H9 (cell line): ENCODE results near the gene MARCHF10. TPM values are rescaled to one million over a fixed set of nuclear protein-coding genes. Genes with fewer than 3 reads are reported as not detected.

Source experiments
- DNase-seq: peaks from one replicate; pipeline ENCODE4 v3.0.0-alpha.2; 2017
- H2AFZ ChIP-seq: one replicate; pipeline ENCODE4 v1.6.1; 2013; ENCODE audit warnings: mild to moderate bottlenecking, low read length, control low read depth, moderate library complexity
- H2AK5ac ChIP-seq: 2 replicates; pipeline ENCODE4 v1.6.1; 2013; ENCODE audit warnings: low read length, control low read depth, mixed read lengths; ENCODE audit not compliant: insufficient read length
- H2BK120ac ChIP-seq: one replicate; pipeline ENCODE4 v1.6.1; 2013; ENCODE audit warnings: low read depth, mild to moderate bottlenecking, low read length, control low read depth, inconsistent platforms; ENCODE audit not compliant: poor library complexity, severe bottlenecking
- H2BK12ac ChIP-seq: 2 replicates; pipeline ENCODE4 v1.6.1; 2013; ENCODE audit warnings: low read length, control low read depth, mixed read lengths, low read depth; ENCODE audit not compliant: insufficient read length
- H2BK15ac ChIP-seq: 2 replicates; pipeline ENCODE4 v1.6.1; 2013; ENCODE audit warnings: low read depth, low read length, control low read depth
- H2BK20ac ChIP-seq: one replicate; pipeline ENCODE4 v1.6.1; 2013; ENCODE audit warnings: low read depth, mild to moderate bottlenecking, low read length, control low read depth, inconsistent platforms; ENCODE audit not compliant: poor library complexity, severe bottlenecking
- H2BK5ac ChIP-seq: 2 replicates; pipeline ENCODE4 v1.6.1; 2013; ENCODE audit warnings: low read length, control low read depth, mixed read lengths; ENCODE audit not compliant: insufficient read length
- H3K14ac ChIP-seq: 2 replicates; pipeline ENCODE4 v1.6.1; 2013; ENCODE audit warnings: low read length, control low read depth; ENCODE audit not compliant: insufficient read depth
- H3K18ac ChIP-seq: 2 replicates; pipeline ENCODE4 v1.6.1; 2013; ENCODE audit warnings: low read depth, mild to moderate bottlenecking, mixed read lengths, low read length, control low read depth; ENCODE audit not compliant: insufficient read length
- H3K23ac ChIP-seq: 2 replicates; pipeline ENCODE4 v1.6.1; 2013; ENCODE audit warnings: low read length, control low read depth, mixed read lengths, low read depth; ENCODE audit not compliant: insufficient read length
- H3K23me2 ChIP-seq: 2 replicates; pipeline ENCODE4 v1.6.1; 2013; ENCODE audit warnings: low read depth, mild to moderate bottlenecking, mixed read lengths, low read length, control low read depth; ENCODE audit not compliant: insufficient read length, poor library complexity, severe bottlenecking
- H3K27ac ChIP-seq: 2 replicates; pipeline ENCODE4 v1.5.1; 2013; ENCODE audit warnings: low read length, control low read depth, mixed read lengths, low read depth; ENCODE audit not compliant: insufficient read length
- H3K27me3 ChIP-seq: 2 replicates; pipeline ENCODE4 v1.6.1; 2013; ENCODE audit warnings: low read length, control low read depth, inconsistent platforms; ENCODE audit not compliant: insufficient read depth
- H3K4ac ChIP-seq: 2 replicates; pipeline ENCODE4 v1.6.1; 2013; ENCODE audit warnings: low read depth, mild to moderate bottlenecking, control low read depth, inconsistent platforms, low read length, moderate library complexity
- H3K4me1 ChIP-seq: 2 replicates; pipeline ENCODE4 v1.6.1; 2013; ENCODE audit warnings: low read length, control low read depth, inconsistent platforms; ENCODE audit not compliant: insufficient read depth
- H3K4me2 ChIP-seq: 2 replicates; pipeline ENCODE4 v1.6.1; 2013; ENCODE audit warnings: low read length, control low read depth, mixed read lengths; ENCODE audit not compliant: insufficient read length, insufficient read depth
- H3K56ac ChIP-seq: 2 replicates; pipeline ENCODE4 v1.6.1; 2013; ENCODE audit warnings: low read depth, mild to moderate bottlenecking, mixed read lengths, low read length, control low read depth; ENCODE audit not compliant: insufficient read length
- H3K79me1 ChIP-seq: 2 replicates; pipeline ENCODE4 v1.6.1; 2013; ENCODE audit warnings: low read depth, mild to moderate bottlenecking, moderate library complexity, low read length, control low read depth, inconsistent platforms; ENCODE audit not compliant: insufficient read depth, poor library complexity, severe bottlenecking
- H3K79me2 ChIP-seq: 2 replicates; pipeline ENCODE4 v1.6.1; 2013; ENCODE audit warnings: low read length, control low read depth, inconsistent platforms; ENCODE audit not compliant: insufficient read depth
- H3K9ac ChIP-seq: 2 replicates; pipeline ENCODE4 v1.6.1; 2013; ENCODE audit warnings: low read length, control low read depth, mixed read lengths; ENCODE audit not compliant: insufficient read length; ENCODE audit errors: extremely low read depth
- H3K9me3 ChIP-seq: one replicate; pipeline ENCODE4 v1.6.1; 2013; ENCODE audit warnings: low read depth, low read length, inconsistent platforms; ENCODE audit not compliant: control insufficient read depth
- H3T11ph ChIP-seq: one replicate; pipeline ENCODE4 v1.6.1; 2013; ENCODE audit warnings: mild to moderate bottlenecking, low read length, control low read depth, inconsistent platforms
- H4K20me1 ChIP-seq: one replicate; pipeline ENCODE4 v1.6.1; 2013; ENCODE audit not compliant: control insufficient read depth, insufficient read length, insufficient read depth
- H4K5ac ChIP-seq: 2 replicates; pipeline ENCODE4 v1.6.1; 2013; ENCODE audit warnings: low read depth, mild to moderate bottlenecking, mixed read lengths, low read length, control low read depth; ENCODE audit not compliant: insufficient read length
- H4K8ac ChIP-seq: replicated peaks from 2 replicates; pipeline ENCODE4 v1.6.1; 2013; ENCODE audit warnings: low read length, control low read depth, mixed read lengths, low read depth; ENCODE audit not compliant: insufficient read length
- H4K91ac ChIP-seq: 2 replicates; pipeline ENCODE4 v1.6.1; 2013; ENCODE audit warnings: low read depth, mild to moderate bottlenecking, moderate library complexity, mixed read lengths, low read length, control low read depth; ENCODE audit not compliant: insufficient read length
- H3K27ac Mint-ChIP-seq, 3 experiments: 2 replicates in 2 of 3; 3 replicates in 1 of 3; pipeline ENCODE4 v1.8.0; 2020 to 2021; ENCODE audit warnings: mixed read lengths in 3 of 3, mild to moderate bottlenecking in 1 of 3, moderate library complexity in 1 of 3
- H3K27me3 Mint-ChIP-seq: 2 replicates; pipeline ENCODE4 v1.8.0; 2021; ENCODE audit warnings: low read depth, mild to moderate bottlenecking, moderate library complexity, mixed read lengths
- H3K36me3 Mint-ChIP-seq, 3 experiments: 2 replicates in 2 of 3; 3 replicates in 1 of 3; pipeline ENCODE4 v1.8.0; 2020 to 2021; ENCODE audit warnings: low read depth in 3 of 3, mixed read lengths in 3 of 3; ENCODE audit not compliant: insufficient read depth in 1 of 3
- H3K4me1 Mint-ChIP-seq, 2 experiments: 2 replicates each; pipeline ENCODE4 v1.8.0; 2020; ENCODE audit warnings: mixed read lengths in 2 of 2
- H3K4me3 Mint-ChIP-seq, 2 experiments: 2 replicates in 1 of 2; 3 replicates in 1 of 2; pipeline ENCODE4 v1.8.0; 2020 to 2021; ENCODE audit warnings: mild to moderate bottlenecking in 2 of 2, mixed read lengths in 2 of 2, moderate library complexity in 1 of 2
- H3K9me3 Mint-ChIP-seq, 2 experiments: 2 replicates in 1 of 2; 3 replicates in 1 of 2; pipeline ENCODE4 v1.8.0; 2020; ENCODE audit warnings: mild to moderate bottlenecking in 2 of 2, mixed read lengths in 2 of 2, moderate library complexity in 1 of 2
- WGBS: extraction: QIAGEN DNeasy Blood & Tissue Kit; methylation state at CpG from one replicate; pipeline ENCODE4 v1.1.7; 2013; ENCODE audit warnings: missing lambda C conversion rate, low lambda C conversion rate, mixed read lengths; ENCODE audit not compliant: insufficient read length; ENCODE audit errors: extremely low coverage; 5-methylcytosine and 5-hydroxymethylcytosine counted together
- total RNA-seq: library from RNA; stranded (reverse); gene quantifications from 2 replicates; pipeline ENCODE4 v1.2.1, GENCODE V29; 2021
- TF ChIP-seq, protein P1 (sequence below): fragments of 200-600 bp; sonication (generic); conservative IDR thresholded peaks from 3 replicates; pipeline ENCODE4 v1.8.0; 2021; ENCODE audit warnings: antibody characterized with exemption, mild to moderate bottlenecking

Gene MARCHF10
- total RNA-seq, 1 experiment from 2014 or later: not detected

DNA sequence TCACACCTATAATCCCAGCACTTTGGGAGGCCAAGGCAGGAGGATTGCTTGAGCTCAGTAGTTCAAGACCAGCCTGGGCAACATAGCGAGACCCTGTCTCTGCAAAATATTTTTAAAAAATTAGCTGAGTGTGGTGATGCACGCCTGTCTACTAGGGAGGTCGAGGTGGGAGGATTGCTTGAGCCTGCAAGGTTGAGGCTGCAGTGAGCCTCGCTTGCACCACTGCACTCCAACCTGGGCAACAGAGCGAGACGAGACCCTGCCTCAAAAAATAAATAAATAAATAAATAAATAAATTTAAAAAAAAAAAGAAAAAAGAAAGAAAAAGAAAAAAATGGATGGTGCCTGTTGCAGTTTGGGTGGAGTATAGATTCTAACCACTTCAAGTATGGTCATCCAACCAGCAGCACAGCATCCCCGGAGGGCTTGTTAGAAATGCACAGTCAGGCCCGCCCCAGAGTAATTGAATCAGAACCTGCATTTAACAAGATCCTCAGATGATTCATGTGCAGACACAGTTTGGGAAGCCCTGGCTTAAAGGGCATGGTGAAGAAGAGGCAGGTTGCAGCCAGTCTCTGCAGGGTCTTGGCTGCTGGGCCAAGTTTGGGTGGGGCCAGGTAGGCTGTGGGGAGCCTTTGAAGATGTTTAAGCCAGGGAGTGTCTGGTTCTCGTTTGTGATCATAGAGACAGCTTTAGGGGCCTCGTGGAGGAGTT lies 139.9 kb downstream of the MARCHF10 start:
- no peaks in the 10 kb centered on the region for H3K4me1 ChIP-seq
- no peak overlapping the region for H2AK5ac ChIP-seq
- no peak overlapping the region for H2BK15ac ChIP-seq
- TF ChIP-seq, protein P1, sequence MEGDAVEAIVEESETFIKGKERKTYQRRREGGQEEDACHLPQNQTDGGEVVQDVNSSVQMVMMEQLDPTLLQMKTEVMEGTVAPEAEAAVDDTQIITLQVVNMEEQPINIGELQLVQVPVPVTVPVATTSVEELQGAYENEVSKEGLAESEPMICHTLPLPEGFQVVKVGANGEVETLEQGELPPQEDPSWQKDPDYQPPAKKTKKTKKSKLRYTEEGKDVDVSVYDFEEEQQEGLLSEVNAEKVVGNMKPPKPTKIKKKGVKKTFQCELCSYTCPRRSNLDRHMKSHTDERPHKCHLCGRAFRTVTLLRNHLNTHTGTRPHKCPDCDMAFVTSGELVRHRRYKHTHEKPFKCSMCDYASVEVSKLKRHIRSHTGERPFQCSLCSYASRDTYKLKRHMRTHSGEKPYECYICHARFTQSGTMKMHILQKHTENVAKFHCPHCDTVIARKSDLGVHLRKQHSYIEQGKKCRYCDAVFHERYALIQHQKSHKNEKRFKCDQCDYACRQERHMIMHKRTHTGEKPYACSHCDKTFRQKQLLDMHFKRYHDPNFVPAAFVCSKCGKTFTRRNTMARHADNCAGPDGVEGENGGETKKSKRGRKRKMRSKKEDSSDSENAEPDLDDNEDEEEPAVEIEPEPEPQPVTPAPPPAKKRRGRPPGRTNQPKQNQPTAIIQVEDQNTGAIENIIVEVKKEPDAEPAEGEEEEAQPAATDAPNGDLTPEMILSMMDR: no peak
- no peak overlapping the region for H4K91ac ChIP-seq
- H3K23ac ChIP-seq: no peak overlapping the region
- no peak overlapping the region for H2BK20ac ChIP-seq
- H4K8ac ChIP-seq: no peak overlapping the region
- H3K27me3 Mint-ChIP-seq: no peaks in the 10 kb centered on the region
- no peak overlapping the region for H3K18ac ChIP-seq
- H3K27ac ChIP-seq: no peak overlapping the region
- H3K4ac ChIP-seq: no peak overlapping the region
- H3K4me1 Mint-ChIP-seq: peaks cover 5 to 16% of the 10 kb centered on the region in 2 experiments; a peak in 3 of 4 replicates
- no peak overlapping the region for H2AFZ ChIP-seq
- no peak overlapping the region for H3T11ph ChIP-seq
- H3K9me3 Mint-ChIP-seq: no peaks in the 10 kb centered on the region
- H4K5ac ChIP-seq: no peak overlapping the region
- H2BK5ac ChIP-seq: no peak overlapping the region
- no peaks in the 10 kb centered on the region for H3K9me3 ChIP-seq
- no peak overlapping the region for H2BK120ac ChIP-seq
- H3K23me2 ChIP-seq: no peaks in the 10 kb centered on the region
- 0 out of 7 replicates have a peak, but pooled peaks cover 0 to 7% (median 0%) of the 10 kb centered on the region in 3 experiments for H3K36me3 Mint-ChIP-seq
- H3K56ac ChIP-seq: no peak overlapping the region
- H3K27ac Mint-ChIP-seq: peak overlapping the region in 1 of 3 experiments; percentile 14; a peak in 2 of 7 replicates
- H3K27me3 ChIP-seq: no peaks in the 10 kb centered on the region
- H3K79me1 ChIP-seq: no peaks in the 10 kb centered on the region
- no peak overlapping the region for H3K4me3 Mint-ChIP-seq
- no peak overlapping the region for H3K9ac ChIP-seq
- WGBS: no CpG with 5 or more reads among the region's 10 CpGs
- no peak for DNase-seq
- H2BK12ac ChIP-seq: no peak overlapping the region
- no peak overlapping the region for H3K14ac ChIP-seq
- no peak overlapping the region for H3K4me2 ChIP-seq
- no peaks in the 10 kb centered on the region for H3K79me2 ChIP-seq
- no peaks in the 10 kb centered on the region for H4K20me1 ChIP-seq
